OCI-LY3 (cell line): ENCODE results near the gene PSG3.
"Not testable (repeated sequence)": the region's sequence is repeated elsewhere in the genome, so short reads cannot be mapped to it uniquely, and the experiment has no call there.

Experiments
- H2AFZ ChIP-seq: fragments of 200-600, 300-600 bp; shearing (Covaris generic); 2 replicates; pipeline ENCODE4 v1.6.0; 2014; ENCODE audit warnings: antibody characterized with exemption, low read depth, low read length
- H3K27ac ChIP-seq: fragments of 200-600, 300-600 bp; sonication (generic); 2 replicates; pipeline ENCODE4 v1.5.1; 2014; ENCODE audit warnings: mild to moderate bottlenecking, low read length, moderate library complexity, mixed read lengths
- H3K27me3 ChIP-seq: fragments of 200-600, 300-600 bp; sonication (generic); 2 replicates; pipeline ENCODE4 v1.6.1; 2014; ENCODE audit warnings: low read depth, low read length, mixed read lengths
- H3K36me3 ChIP-seq: fragments of 200-600, 300-600 bp; sonication (generic); replicated peaks from 2 replicates; pipeline ENCODE3; 2014; ENCODE audit warnings: low read depth, low read length, mixed read lengths
- H3K4me1 ChIP-seq: fragments of 300-600, 200-600 bp; sonication (generic); 2 replicates; pipeline ENCODE4 v1.6.1; 2014; ENCODE audit warnings: low read length, mixed read lengths
- H3K4me2 ChIP-seq: fragments of 200-600, 300-600 bp; sonication (generic); 2 replicates; pipeline ENCODE4 v1.6.1; 2014; ENCODE audit warnings: low read length, mixed read lengths
- H3K4me3 ChIP-seq: fragments of 300-600, 200-600 bp; sonication (generic); 2 replicates; pipeline ENCODE4 v1.5.1; 2014; ENCODE audit warnings: antibody characterized with exemption, mild to moderate bottlenecking, low read length, moderate library complexity
- H3K79me2 ChIP-seq: fragments of 300-600, 200-600 bp; shearing (Covaris generic); 2 replicates; pipeline ENCODE4 v1.6.1; 2014; ENCODE audit warnings: mild to moderate bottlenecking, low read length, mixed read lengths
- H3K9ac ChIP-seq: fragments of 300-600, 200-600 bp; shearing (Covaris generic); 2 replicates; pipeline ENCODE4 v1.6.0; 2014; ENCODE audit warnings: mild to moderate bottlenecking, low read length, moderate library complexity
- H3K9me3 ChIP-seq: fragments of 200-600, 300-600 bp; shearing (Covaris generic); 2 replicates; pipeline ENCODE4 v1.6.1; 2014; ENCODE audit warnings: low read length, mixed read lengths; ENCODE audit not compliant: insufficient read depth
- H4K20me1 ChIP-seq: fragments of 200-600, 300-600 bp; sonication (generic); 2 replicates; pipeline ENCODE4 v1.6.1; 2016; ENCODE audit warnings: low read length, mixed read lengths; ENCODE audit not compliant: insufficient read depth
- CTCF ChIP-seq: fragments of 200-600, 300-600 bp; sonication (generic); IDR thresholded peaks from 2 replicates; pipeline ENCODE4 v1.5.1; 2014; ENCODE audit warnings: antibody characterized with exemption, low read length, low read depth
- EZH2phosphoT487 ChIP-seq: fragments of 200-600 bp; shearing (Covaris generic); IDR thresholded peaks from 2 replicates; pipeline ENCODE4 v1.6.1; 2018; ENCODE audit warnings: antibody characterized with exemption, mixed run types, low read depth

The PSG3 gene

GRCh38 chr19:42764836-42765235 lies 24.6 kb upstream of the PSG3 start:
- H4K20me1 ChIP-seq, result no peaks in the 10 kb centered on the region
- no peaks in the 10 kb centered on the region for H3K79me2 ChIP-seq
- H3K27me3 ChIP-seq, result 0 out of 2 replicates have a peak, but pooled peaks cover 2% of the 10 kb centered on the region
- no peak overlapping the region for H2AFZ ChIP-seq
- no peak overlapping the region for H3K9ac ChIP-seq
- H3K4me2 ChIP-seq, result no peak overlapping the region
- H3K27ac ChIP-seq, result no peak overlapping the region
- H3K4me3 ChIP-seq, result no peak overlapping the region
- no peaks in the 10 kb centered on the region for H3K4me1 ChIP-seq
- H3K36me3 ChIP-seq, result no peaks in the 10 kb centered on the region
- no peak for TF ChIP-seq EZH2phosphoT487
- TF ChIP-seq CTCF, result no peak
- no peaks in the 10 kb centered on the region for H3K9me3 ChIP-seq

- Histone ChIP-seq H3K4me1 (no peaks in the 10 kb centered on the region), H3K9me3 (no peaks in the 10 kb centered on the region), H3K4me3 (no peak overlapping the region), H4K20me1 (no peaks in the 10 kb centered on the region), H3K9ac (no peak overlapping the region), H2AFZ (no peak overlapping the region), H3K79me2 (no peaks in the 10 kb centered on the region), H3K4me2 (no peak overlapping the region), H3K36me3 (no peaks in the 10 kb centered on the region), H3K27ac (no peak overlapping the region), H3K27me3 (0 out of 2 replicates have a peak, but pooled peaks cover 2% of the 10 kb centered on the region)
- no peak for TF ChIP-seq EZH2phosphoT487
- no peak for TF ChIP-seq CTCF
Observed at GRCh38 chr19:42762789-42763188, 22.5 kb upstream of the PSG3 start.

- H3K4me2 ChIP-seq, H2AFZ ChIP-seq, H3K9ac ChIP-seq, H3K36me3 ChIP-seq, H3K4me1 ChIP-seq, H3K79me2 ChIP-seq, H4K20me1 ChIP-seq, H3K27me3 ChIP-seq, H3K9me3 ChIP-seq, H3K4me3 ChIP-seq, H3K27ac ChIP-seq: not testable (repeated sequence)
Observed at GRCh38 chr19:42761924-42762295, 21.6 kb upstream of the PSG3 start.

GRCh38 chr19:42760954-42761923 lies 21.0 kb upstream of the PSG3 start:
- not testable (repeated sequence) for H2AFZ ChIP-seq, H3K9ac ChIP-seq, H3K79me2 ChIP-seq, H3K9me3 ChIP-seq, H3K36me3 ChIP-seq, H3K27ac ChIP-seq, H3K4me3 ChIP-seq, H3K4me2 ChIP-seq, H4K20me1 ChIP-seq, H3K27me3 ChIP-seq, H3K4me1 ChIP-seq

GRCh38 chr19:42758667-42759066 lies 18.4 kb upstream of the PSG3 start:
- H3K79me2 ChIP-seq, H2AFZ ChIP-seq, H3K36me3 ChIP-seq, H3K27ac ChIP-seq, H3K4me3 ChIP-seq, H3K9ac ChIP-seq, H3K4me2 ChIP-seq, H3K9me3 ChIP-seq, H4K20me1 ChIP-seq, H3K27me3 ChIP-seq, H3K4me1 ChIP-seq: not testable (repeated sequence)
- TF ChIP-seq CTCF, result peak; percentile 40

GRCh38 chr19:42752246-42752645 lies 12.0 kb upstream of the PSG3 start:
- H3K4me1 ChIP-seq, H3K4me2 ChIP-seq, H3K79me2 ChIP-seq, H3K36me3 ChIP-seq, H3K9me3 ChIP-seq, H3K27ac ChIP-seq, H3K9ac ChIP-seq, H3K27me3 ChIP-seq, H4K20me1 ChIP-seq, H3K4me3 ChIP-seq, H2AFZ ChIP-seq: not testable (repeated sequence)
